Common myeloid progenitor, CD34-positive (primary cell): ENCODE data around the gene NANS.
A peak's percentile ranks its signal among the peaks of the same experiment; 100 is the strongest.

Experiments
- CTCF ChIA-PET: fragments of 350-600 bp; sonication (Branson Sonifier 250); formaldehyde crosslinking; loops from one replicate; lab custom pipeline; 2021; ENCODE audit warnings: antibody characterized with exemption; lab: Charles Lee
- POLR2A ChIA-PET: fragments of 350-600 bp; sonication (Branson Sonifier 250); formaldehyde crosslinking; loops from one replicate; lab custom pipeline; 2021; ENCODE audit warnings: antibody characterized with exemption; lab: Charles Lee
- DNase-seq, 3 donors: peaks; one replicate each; pipeline versions ENCODE4 v3.0.0 to v3.0.0-alpha.2; 2013
- H3K27ac ChIP-seq, 2 experiments: 1 replicate in 1 of 2; 2 replicates in 1 of 2; pipeline ENCODE4 v1.7.0; 2013; ENCODE audit warnings: inconsistent platforms in 2 of 2, low read length in 2 of 2, mild to moderate bottlenecking in 2 of 2, low read depth in 1 of 2, moderate library complexity in 1 of 2; ENCODE audit not compliant: severe bottlenecking in 2 of 2, insufficient read depth in 1 of 2, poor library complexity in 1 of 2
- H3K27me3 ChIP-seq, 5 experiments: replicated peaks in 2 of 5; 1 replicate in 3 of 5; 2 replicates in 2 of 5; pipeline versions ENCODE4 v1.6.1 to v1.7.0; 2013; ENCODE audit warnings: low read length in 4 of 5, mild to moderate bottlenecking in 2 of 5, moderate library complexity in 2 of 5, inconsistent platforms in 1 of 5; ENCODE audit not compliant: insufficient read depth in 5 of 5, control insufficient read depth in 4 of 5
- H3K36me3 ChIP-seq, 4 experiments: 1 replicate in 2 of 4; 2 replicates in 2 of 4; pipeline versions ENCODE4 v1.6.1 to v1.7.0; 2013; ENCODE audit warnings: low read length in 3 of 4, control low read depth in 1 of 4, mild to moderate bottlenecking in 1 of 4; ENCODE audit not compliant: control insufficient read depth in 4 of 4, insufficient read depth in 4 of 4
- H3K4me1 ChIP-seq, 4 experiments: 1 replicate in 3 of 4; 2 replicates in 1 of 4; pipeline versions ENCODE4 v1.6.1 to v1.7.1; 2013; ENCODE audit warnings: low read length in 3 of 4, mild to moderate bottlenecking in 3 of 4, control low read depth in 1 of 4, inconsistent platforms in 1 of 4, moderate library complexity in 1 of 4; ENCODE audit not compliant: control insufficient read depth in 4 of 4, insufficient read depth in 4 of 4; ENCODE audit errors: control extremely low read depth in 1 of 4
- H3K4me3 ChIP-seq, 7 experiments: 1 replicate in 4 of 7; 2 replicates in 3 of 7; pipeline versions ENCODE4 v1.5.1 to v1.7.0; 2013; ENCODE audit warnings: mild to moderate bottlenecking in 7 of 7, low read length in 6 of 7, moderate library complexity in 6 of 7, inconsistent platforms in 2 of 7, low read depth in 2 of 7, control low read depth in 1 of 7; ENCODE audit not compliant: insufficient read depth in 4 of 7, control insufficient read depth in 1 of 7; ENCODE audit errors: extremely low read depth in 1 of 7
- H3K9me3 ChIP-seq, 5 experiments: 1 replicate in 4 of 5; 2 replicates in 1 of 5; pipeline versions ENCODE4 v1.6.1 to v1.7.1; 2013; ENCODE audit warnings: low read length in 4 of 5, mild to moderate bottlenecking in 2 of 5, inconsistent platforms in 1 of 5, low read depth in 1 of 5, moderate library complexity in 1 of 5; ENCODE audit not compliant: control insufficient read depth in 4 of 5, insufficient read depth in 2 of 5; ENCODE audit errors: control extremely low read depth in 1 of 5
- WGBS: methylation state at CpG from one replicate; pipeline ENCODE4 v1.1.5; 2013; ENCODE audit not compliant: insufficient coverage; 5-methylcytosine and 5-hydroxymethylcytosine counted together

The NANS gene

GRCh38 chr9:98080326-98080725, 23.8 kb downstream of the NANS start:
- WGBS, result no CpG with 5 or more reads among the region's 1 CpG
- CTCF ChIA-PET, result interaction anchor here (0.7 to 1.3 kb wide), 2 partner anchors 11 to 24 kb away, joined by 3 to 4 read pairs; no protein-coding TSS in a partner anchor
- DNase-seq, result no peak
- Histone ChIP-seq H3K27ac (no peak overlapping the region), H3K9me3 (no peaks in the 10 kb centered on the region), H3K36me3 (peaks cover 22 to 84% (median 60%) of the 10 kb centered on the region in 4 experiments), H3K4me1 (peaks cover 0 to under 1% (median 0%) of the 10 kb centered on the region in 4 experiments), H3K27me3 (no peaks in the 10 kb centered on the region), H3K4me3 (no peak overlapping the region)
- POLR2A ChIA-PET, result interaction anchor here (0.6 to 1.1 kb wide), 2 partner anchors 9 to 75 kb away, joined by 3 read pairs; no protein-coding TSS in a partner anchor

GRCh38 chr9:98080780-98081179, 24.2 kb downstream of the NANS start:
- H3K27me3 ChIP-seq, result no peaks in the 10 kb centered on the region
- no peak overlapping the region for H3K27ac ChIP-seq
- H3K4me1 ChIP-seq, result no peaks in the 10 kb centered on the region
- H3K36me3 ChIP-seq, result peaks cover 22 to 88% (median 63%) of the 10 kb centered on the region in 4 experiments
- no peak for DNase-seq
- 97% methylated on average over 12 of the region's 12 CpGs for WGBS
- no peaks in the 10 kb centered on the region for H3K9me3 ChIP-seq
- CTCF ChIA-PET, result interaction anchor here (1.2 to 1.8 kb wide), 4 partner anchors 9 to 23 kb away, joined by 3 to 4 read pairs (median 4); no protein-coding TSS in a partner anchor
- POLR2A ChIA-PET, result interaction anchor here (0.6 to 1.1 kb wide), 2 partner anchors 9 to 74 kb away, joined by 3 read pairs; no protein-coding TSS in a partner anchor
- no peak overlapping the region for H3K4me3 ChIP-seq

GRCh38 chr9:98081477-98082219, 25.1 kb downstream of the NANS start:
- Histone ChIP-seq H3K27ac (no peak overlapping the region), H3K36me3 (peaks cover 22 to 92% (median 65%) of the 10 kb centered on the region in 4 experiments), H3K27me3 (no peaks in the 10 kb centered on the region), H3K4me3 (no peak overlapping the region), H3K4me1 (no peaks in the 10 kb centered on the region), H3K9me3 (no peaks in the 10 kb centered on the region)
- CTCF ChIA-PET, result interaction anchor here (0.6 to 1.8 kb wide), 5 partner anchors 9 to 712 kb away, joined by 3 to 4 read pairs (median 3); no protein-coding TSS in a partner anchor
- POLR2A ChIA-PET, result no interaction called here
- peak in 1 of 3 donors; percentile 14 for DNase-seq
- 75% methylated on average over 4 of the region's 6 CpGs for WGBS

DNA sequence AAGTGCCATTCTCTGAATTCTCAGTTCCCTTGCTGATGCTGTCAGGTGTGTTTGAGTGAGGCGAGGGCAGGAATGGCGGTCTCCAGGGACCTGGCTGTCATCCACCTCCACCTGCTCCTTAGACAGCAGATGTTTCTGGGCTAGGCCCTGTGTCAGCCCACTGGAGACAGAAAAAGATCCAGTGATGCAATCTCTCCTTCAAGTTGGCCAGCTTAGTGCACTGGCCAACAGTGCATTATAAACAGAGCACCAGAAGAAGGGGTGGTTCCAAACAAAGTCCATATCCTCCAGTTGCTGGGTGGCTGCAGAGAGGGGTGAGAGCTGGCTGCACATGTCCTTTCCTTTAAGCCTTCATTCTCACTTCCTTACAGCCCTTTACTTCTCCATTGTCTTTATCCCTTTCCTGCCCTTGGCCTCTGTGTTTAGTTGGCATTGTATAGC, 26.5 kb downstream of the NANS start:
- CTCF ChIA-PET, result interaction anchor here (1.0 kb wide), 1 partner anchor 9 kb away, joined by 3 read pairs; no protein-coding TSS in a partner anchor
- 100% methylated on average over 2 of the region's 2 CpGs for WGBS
- Histone ChIP-seq H3K36me3 (peaks cover 22 to 92% (median 59%) of the 10 kb centered on the region in 4 experiments), H3K9me3 (no peaks in the 10 kb centered on the region), H3K27ac (no peak overlapping the region), H3K4me3 (no peak overlapping the region), H3K27me3 (no peaks in the 10 kb centered on the region), H3K4me1 (peaks cover 0 to 9% (median 3%) of the 10 kb centered on the region in 4 experiments)
- no peak for DNase-seq
- POLR2A ChIA-PET, result no interaction called here

DNA sequence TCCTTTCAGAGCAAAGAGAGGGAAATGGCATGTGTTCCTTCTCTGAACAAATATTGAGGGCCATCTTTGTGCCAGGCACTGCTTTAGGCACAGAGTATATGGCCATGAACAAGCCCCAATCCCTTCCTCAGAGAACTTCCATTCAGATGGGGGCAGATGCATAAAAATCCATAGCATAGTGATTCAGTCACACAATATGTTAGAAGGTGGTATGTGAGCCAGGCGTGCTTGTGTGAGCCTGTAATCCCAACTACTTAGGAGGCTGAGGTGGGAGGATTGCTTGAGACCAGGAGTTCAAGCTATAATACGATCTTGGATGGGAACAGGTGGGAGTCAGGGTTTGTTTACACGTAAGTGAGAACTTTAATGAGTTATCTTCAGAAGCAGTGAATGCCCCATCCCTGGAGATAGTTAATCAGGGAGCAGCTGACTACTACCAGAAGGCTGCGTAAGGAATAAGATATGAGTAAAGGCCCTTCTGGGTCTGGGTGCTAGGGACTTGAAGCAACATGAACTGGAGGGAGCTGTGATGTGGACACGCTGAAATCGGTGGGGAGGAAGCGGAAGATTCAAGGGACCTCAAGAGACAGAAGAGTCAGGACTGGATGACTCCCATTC, 27.1 kb downstream of the NANS start:
- Histone ChIP-seq H3K4me3 (no peak overlapping the region), H3K36me3 (peaks cover 22 to 88% (median 55%) of the 10 kb centered on the region in 4 experiments), H3K27ac (peak overlapping the region in 1 of 2 experiments; percentile 6), H3K9me3 (no peaks in the 10 kb centered on the region), H3K4me1 (peaks cover 0 to 10% (median 4%) of the 10 kb centered on the region in 4 experiments), H3K27me3 (no peaks in the 10 kb centered on the region)
- ChIA-PET CTCF (interaction anchor here (1.0 to 1.6 kb wide), 3 partner anchors 10 to 27 kb away, joined by 3 to 5 read pairs (median 4); no protein-coding TSS in a partner anchor), POLR2A (no interaction called here)
- WGBS, result 90% methylated on average over 4 of the region's 7 CpGs
- no peak for DNase-seq

DNA sequence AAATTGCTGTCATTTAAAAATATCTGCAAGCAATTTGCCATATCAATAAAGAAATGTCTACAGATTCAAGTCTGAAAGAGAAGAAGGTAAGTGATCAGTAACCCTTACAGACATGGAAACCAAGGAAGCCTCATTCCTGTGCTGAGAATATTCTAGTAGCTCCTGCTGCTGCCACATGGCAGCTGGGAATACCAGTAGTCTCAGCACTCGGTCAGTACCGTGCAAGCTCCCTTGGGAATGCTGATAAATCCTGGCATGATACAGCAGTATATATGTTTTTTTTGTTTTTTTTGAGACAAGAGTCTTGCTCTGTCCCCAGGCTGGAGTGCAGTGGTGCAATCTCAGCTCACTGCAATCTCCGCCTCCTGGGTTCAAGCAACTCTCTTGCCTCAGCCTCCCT, 27.9 kb downstream of the NANS start:
- no peaks in the 10 kb centered on the region for H3K9me3 ChIP-seq
- 97% methylated on average over 3 of the region's 3 CpGs for WGBS
- no peaks in the 10 kb centered on the region for H3K27me3 ChIP-seq
- DNase-seq, result no peak
- peaks cover 22 to 86% (median 54%) of the 10 kb centered on the region in 4 experiments for H3K36me3 ChIP-seq
- ChIA-PET POLR2A (no interaction called here), CTCF (interaction anchor here (0.7 to 2.6 kb wide), 4 partner anchors 13 to 26 kb away, joined by 3 to 10 read pairs (median 4); no protein-coding TSS in a partner anchor)
- no peak overlapping the region for H3K4me3 ChIP-seq
- no peak overlapping the region for H3K27ac ChIP-seq
- peaks cover 0 to 10% (median 4%) of the 10 kb centered on the region in 4 experiments for H3K4me1 ChIP-seq
